Measurements from ENCODE around the gene GPX2. TPM values are rescaled to one million over a fixed set of nuclear protein-coding genes. Genes with fewer than 3 reads are reported as not detected.

The GPX2 gene
- total and polyA plus RNA-seq, 2 donors (not counting 3 experiments of a cell fraction or from before 2014, with no cell fraction given): not detected

DNA sequence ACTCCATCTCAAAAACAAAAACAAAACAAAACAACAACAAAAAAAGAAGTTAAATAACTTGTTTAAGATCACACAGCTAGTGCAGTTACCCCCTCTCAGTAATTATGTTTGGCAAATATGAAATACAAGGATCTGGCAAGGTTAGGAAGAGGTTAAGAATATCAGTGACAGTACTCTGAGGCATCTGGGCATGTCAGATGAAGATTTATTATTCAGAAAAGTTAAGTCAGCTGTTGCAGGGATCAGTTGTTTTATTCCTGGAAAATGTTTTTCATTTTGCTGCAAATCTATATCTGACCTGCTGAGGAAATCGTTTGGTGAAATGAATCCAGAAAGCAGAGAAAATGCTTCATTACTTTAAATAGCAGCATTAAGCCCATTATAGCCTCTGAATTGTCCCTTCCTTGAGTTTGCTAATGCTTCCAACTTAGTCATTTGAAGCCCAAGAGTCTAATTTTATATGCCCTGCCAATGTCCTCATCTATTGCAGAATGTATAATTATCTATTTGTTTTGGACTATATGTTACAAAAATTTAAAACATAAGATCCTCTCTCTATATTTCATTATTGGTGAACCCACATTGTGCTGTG is 8.1 kb downstream of the GPX2 start:
- no peak for FAIRE-seq
- no peak overlapping the region for H3K9ac ChIP-seq (replicated peaks; ENCODE audit: extremely low read depth, insufficient read depth, low read length)
- no peaks in the 10 kb centered on the region for H3K4me1 ChIP-seq (ENCODE audit: control insufficient read depth, extremely low read depth, insufficient read depth, low read length)
- no peak for TF ChIP-seq POLR2AphosphoS5 (IDR thresholded peaks at IDR 0.05; ENCODE audit: insufficient read depth, low read depth, low read length)
- no peak for TF ChIP-seq EZH2 (IDR thresholded peaks at IDR 0.05; ENCODE audit: borderline replicate concordance, low read depth, low read length, severe bottlenecking)
- TF ChIP-seq POLR2A (IDR thresholded peaks at IDR 0.05; ENCODE audit: low read depth, low read length): no peak
- no peak for TF ChIP-seq JUN (IDR thresholded peaks at IDR 0.05; ENCODE audit: borderline replicate concordance, insufficient read depth, insufficient read length, low read depth)
- TF ChIP-seq GATA2 (IDR thresholded peaks at IDR 0.05; ENCODE audit: insufficient read depth, insufficient read length, low read depth, low read length): no peak
- TF ChIP-seq, protein P1, sequence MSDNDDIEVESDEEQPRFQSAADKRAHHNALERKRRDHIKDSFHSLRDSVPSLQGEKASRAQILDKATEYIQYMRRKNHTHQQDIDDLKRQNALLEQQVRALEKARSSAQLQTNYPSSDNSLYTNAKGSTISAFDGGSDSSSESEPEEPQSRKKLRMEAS (IDR thresholded peaks at IDR 0.05; ENCODE audit: insufficient read depth, insufficient read length): no peak
- no peak for TF ChIP-seq FOS (IDR thresholded peaks at IDR 0.05; ENCODE audit: borderline replicate concordance, insufficient read depth, low read length)
- TF ChIP-seq, protein P2, sequence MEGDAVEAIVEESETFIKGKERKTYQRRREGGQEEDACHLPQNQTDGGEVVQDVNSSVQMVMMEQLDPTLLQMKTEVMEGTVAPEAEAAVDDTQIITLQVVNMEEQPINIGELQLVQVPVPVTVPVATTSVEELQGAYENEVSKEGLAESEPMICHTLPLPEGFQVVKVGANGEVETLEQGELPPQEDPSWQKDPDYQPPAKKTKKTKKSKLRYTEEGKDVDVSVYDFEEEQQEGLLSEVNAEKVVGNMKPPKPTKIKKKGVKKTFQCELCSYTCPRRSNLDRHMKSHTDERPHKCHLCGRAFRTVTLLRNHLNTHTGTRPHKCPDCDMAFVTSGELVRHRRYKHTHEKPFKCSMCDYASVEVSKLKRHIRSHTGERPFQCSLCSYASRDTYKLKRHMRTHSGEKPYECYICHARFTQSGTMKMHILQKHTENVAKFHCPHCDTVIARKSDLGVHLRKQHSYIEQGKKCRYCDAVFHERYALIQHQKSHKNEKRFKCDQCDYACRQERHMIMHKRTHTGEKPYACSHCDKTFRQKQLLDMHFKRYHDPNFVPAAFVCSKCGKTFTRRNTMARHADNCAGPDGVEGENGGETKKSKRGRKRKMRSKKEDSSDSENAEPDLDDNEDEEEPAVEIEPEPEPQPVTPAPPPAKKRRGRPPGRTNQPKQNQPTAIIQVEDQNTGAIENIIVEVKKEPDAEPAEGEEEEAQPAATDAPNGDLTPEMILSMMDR (IDR thresholded peaks at IDR 0.05; ENCODE audit: extremely low read depth in 1 of 2, insufficient read depth in 1 of 2, low read depth in 1 of 2, low read length in 2 of 2): no peak
- no peak for TF ChIP-seq MYC (IDR thresholded peaks at IDR 0.05; ENCODE audit: low read depth, low read length)
- H3K4me2 ChIP-seq (ENCODE audit: insufficient read depth, low read length): no peak overlapping the region
- POLR2A ChIA-PET: no interaction called here
- no peaks in the 10 kb centered on the region for H4K20me1 ChIP-seq (replicated peaks; ENCODE audit: control insufficient read depth, extremely low read depth, insufficient read depth, low read length)
- CTCF ChIA-PET: no interaction called here
- BruUV-seq (replicated peaks): no TSS peak
- no peaks in the 10 kb centered on the region for H3K79me2 ChIP-seq (ENCODE audit: control insufficient read depth, insufficient read depth, low read length)
- H3K27ac ChIP-seq (ENCODE audit: insufficient read depth, low read depth, low read length): no peak overlapping the region
- no peak overlapping the region for H2AFZ ChIP-seq (ENCODE audit: low read depth, low read length)
- DNase-seq (ENCODE audit: low read depth, low spot score): no peak
- H3K4me3 ChIP-seq (replicated peaks in 1 of 3; ENCODE audit: insufficient read depth in 1 of 3, low read depth in 1 of 3, low read length in 3 of 3): no peak overlapping the region
- no peaks in the 10 kb centered on the region for H3K9me3 ChIP-seq (replicated peaks; ENCODE audit: control insufficient read depth, insufficient read depth, low read length)
- intact Hi-C loops (cut with micrococcal nuclease) (no loop called here), dilution Hi-C loops (cut with MboI; ENCODE audit: extremely low pct_ligation_motif_present, low sequenced_read_pairs) (no loop called here)
- no peaks in the 10 kb centered on the region for H3K9me1 ChIP-seq (replicated peaks; ENCODE audit: control insufficient read depth, extremely low read depth, insufficient read depth, low read length)
- H3K27me3 ChIP-seq (ENCODE audit: control insufficient read depth in 2 of 2, insufficient read depth in 2 of 2, low read length in 2 of 2): no peaks in the 10 kb centered on the region
- peaks cover 0 to 4% of the 10 kb centered on the region in 2 experiments for H3K36me3 ChIP-seq (ENCODE audit: control insufficient read depth in 2 of 2, extremely low read depth in 1 of 2, insufficient read depth in 2 of 2, low read length in 2 of 2)
